RWPE2 (cell line): ENCODE measurements around the gene PCDHB2.
"Not testable (repeated sequence)": the region's sequence is repeated elsewhere in the genome, so short reads cannot be mapped to it uniquely, and the experiment has no call there.

Source experiments
- ATAC-seq: fragments of 200-7000 bp; cut with Tn5 transposase; 3 replicates; pipeline ENCODE4 v1.9.1; 2021; ENCODE audit warnings: low read depth
- DNase-seq: peaks from one replicate; pipeline ENCODE4 v3.0.0-alpha.2; 2020; ENCODE audit warnings: low spot score
- H3K27ac ChIP-seq: fragments of 450-650 bp; 2 replicates; pipeline ENCODE4 v1.5.1; 2017; ENCODE audit warnings: mild to moderate bottlenecking; ENCODE audit not compliant: poor library complexity, severe bottlenecking
- H3K27me3 ChIP-seq: fragments of 250-450 bp; sonication (Bioruptor Pico); 2 replicates; pipeline ENCODE4 v1.5.1; 2021; ENCODE audit warnings: mild to moderate bottlenecking, moderate library complexity; ENCODE audit not compliant: insufficient read depth, poor library complexity, severe bottlenecking
- H3K36me3 ChIP-seq: fragments of 250-450 bp; sonication (Bioruptor Pico); 2 replicates; pipeline ENCODE4 v1.5.1; 2020; ENCODE audit warnings: low read depth, mild to moderate bottlenecking, moderate library complexity
- H3K4me1 ChIP-seq: fragments of 250-450 bp; sonication (Bioruptor Pico); 2 replicates; pipeline ENCODE4 v1.5.1; 2021; ENCODE audit warnings: mild to moderate bottlenecking, moderate library complexity; ENCODE audit not compliant: insufficient read depth, poor library complexity, severe bottlenecking
- H3K4me3 ChIP-seq: fragments of 250-450 bp; sonication (Bioruptor Pico); 2 replicates; pipeline ENCODE4 v1.5.1; 2021; ENCODE audit warnings: mild to moderate bottlenecking, moderate library complexity; ENCODE audit not compliant: severe bottlenecking
- H3K9me3 ChIP-seq: fragments of 250-450 bp; sonication (Bioruptor Pico); 2 replicates; pipeline ENCODE4 v1.5.1; 2021; ENCODE audit warnings: mild to moderate bottlenecking, moderate library complexity; ENCODE audit not compliant: severe bottlenecking
- TF ChIP-seq, protein P1 (sequence below): fragments of 450-650 bp; IDR thresholded peaks from one replicate; pipeline ENCODE4 v1.5.1; 2017; ENCODE audit warnings: mild to moderate bottlenecking, moderate library complexity; ENCODE audit not compliant: poor library complexity, severe bottlenecking

The PCDHB2 gene

DNA sequence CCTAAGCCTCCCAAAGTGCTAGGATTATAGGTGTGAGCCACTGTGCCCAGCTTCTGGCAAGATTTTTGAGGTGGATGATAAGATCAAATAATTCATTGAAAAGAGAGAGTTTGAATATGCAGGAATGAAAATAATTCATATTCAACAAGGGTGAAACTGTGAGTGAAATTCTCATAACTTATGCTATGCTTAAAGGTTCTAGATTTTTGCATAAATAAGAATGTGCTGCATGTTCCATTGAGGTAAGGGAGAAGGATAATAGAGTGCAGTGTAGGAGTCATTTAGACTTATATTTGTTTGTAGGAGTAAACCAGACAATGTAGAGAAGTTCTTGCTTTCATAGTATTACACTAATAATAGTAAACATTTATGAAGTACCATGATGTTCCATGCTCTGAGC is 12.2 kb upstream of the PCDHB2 start:
- peaks cover 25% of the 10 kb centered on the region for H3K27me3 ChIP-seq
- no peak overlapping the region for H3K4me3 ChIP-seq
- DNase-seq: no peak
- H3K4me1 ChIP-seq: no peaks in the 10 kb centered on the region
- peaks cover 2% of the 10 kb centered on the region for H3K9me3 ChIP-seq
- no peaks in the 10 kb centered on the region for H3K36me3 ChIP-seq
- TF ChIP-seq, protein P1, sequence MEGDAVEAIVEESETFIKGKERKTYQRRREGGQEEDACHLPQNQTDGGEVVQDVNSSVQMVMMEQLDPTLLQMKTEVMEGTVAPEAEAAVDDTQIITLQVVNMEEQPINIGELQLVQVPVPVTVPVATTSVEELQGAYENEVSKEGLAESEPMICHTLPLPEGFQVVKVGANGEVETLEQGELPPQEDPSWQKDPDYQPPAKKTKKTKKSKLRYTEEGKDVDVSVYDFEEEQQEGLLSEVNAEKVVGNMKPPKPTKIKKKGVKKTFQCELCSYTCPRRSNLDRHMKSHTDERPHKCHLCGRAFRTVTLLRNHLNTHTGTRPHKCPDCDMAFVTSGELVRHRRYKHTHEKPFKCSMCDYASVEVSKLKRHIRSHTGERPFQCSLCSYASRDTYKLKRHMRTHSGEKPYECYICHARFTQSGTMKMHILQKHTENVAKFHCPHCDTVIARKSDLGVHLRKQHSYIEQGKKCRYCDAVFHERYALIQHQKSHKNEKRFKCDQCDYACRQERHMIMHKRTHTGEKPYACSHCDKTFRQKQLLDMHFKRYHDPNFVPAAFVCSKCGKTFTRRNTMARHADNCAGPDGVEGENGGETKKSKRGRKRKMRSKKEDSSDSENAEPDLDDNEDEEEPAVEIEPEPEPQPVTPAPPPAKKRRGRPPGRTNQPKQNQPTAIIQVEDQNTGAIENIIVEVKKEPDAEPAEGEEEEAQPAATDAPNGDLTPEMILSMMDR: no peak
- no peak overlapping the region for H3K27ac ChIP-seq
- no peak for ATAC-seq

DNA sequence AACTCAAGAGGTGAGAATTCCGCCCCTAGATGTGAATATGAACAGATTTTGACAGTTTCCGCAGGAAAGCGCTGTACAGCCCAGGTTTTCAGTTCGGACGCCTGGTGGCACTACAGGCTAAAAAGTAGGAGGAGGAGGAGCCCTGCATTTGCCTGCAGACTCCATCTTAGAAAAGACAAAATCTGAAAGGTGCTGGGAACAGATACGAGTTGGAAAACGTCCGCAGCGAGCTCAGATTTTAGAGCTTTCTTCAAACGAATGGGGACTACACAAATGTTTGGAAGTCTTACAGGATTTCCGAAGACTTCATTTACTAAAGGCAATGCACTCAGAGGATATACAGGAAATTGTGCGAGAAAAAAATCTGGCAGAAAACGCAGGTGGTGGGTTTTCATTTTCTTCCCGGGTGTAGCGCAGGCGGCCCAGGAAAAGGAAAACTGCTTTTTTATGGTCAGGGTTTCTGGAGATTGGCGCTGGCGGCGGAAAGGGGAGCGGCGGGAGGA is 9.9 kb upstream of the PCDHB2 start:
- Histone ChIP-seq H3K4me1 (no peaks in the 10 kb centered on the region), H3K27me3 (peaks cover 12% of the 10 kb centered on the region), H3K36me3 (no peaks in the 10 kb centered on the region), H3K27ac (no peak overlapping the region), H3K4me3 (peak overlapping the region; percentile 33), H3K9me3 (no peaks in the 10 kb centered on the region)
- TF ChIP-seq, protein P1: peak; percentile 97
- DNase-seq (no peak), ATAC-seq (peak; percentile 99)

DNA sequence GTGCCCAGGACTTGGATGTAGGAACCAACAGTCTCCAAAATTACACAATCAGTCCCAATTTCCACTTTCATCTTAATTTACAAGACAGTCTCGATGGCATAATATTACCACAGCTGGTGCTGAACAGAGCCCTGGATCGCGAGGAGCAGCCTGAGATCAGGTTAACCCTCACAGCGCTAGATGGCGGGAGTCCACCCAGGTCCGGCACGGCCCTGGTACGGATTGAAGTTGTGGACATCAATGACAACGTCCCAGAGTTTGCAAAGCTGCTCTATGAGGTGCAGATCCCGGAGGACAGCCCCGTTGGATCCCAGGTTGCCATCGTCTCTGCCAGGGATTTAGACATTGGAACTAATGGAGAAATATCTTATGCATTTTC is 837 bp downstream of the PCDHB2 start:
- Histone ChIP-seq H3K4me3 (peak overlapping the region; percentile 29), H3K27me3 (peaks cover 39% of the 10 kb centered on the region), H3K27ac (no peak overlapping the region), H3K36me3 (no peaks in the 10 kb centered on the region), H3K4me1 (no peaks in the 10 kb centered on the region), H3K9me3 (peaks cover 18% of the 10 kb centered on the region)
- no peak for ATAC-seq
- no peak for DNase-seq
- TF ChIP-seq, protein P1: no peak

DNA sequence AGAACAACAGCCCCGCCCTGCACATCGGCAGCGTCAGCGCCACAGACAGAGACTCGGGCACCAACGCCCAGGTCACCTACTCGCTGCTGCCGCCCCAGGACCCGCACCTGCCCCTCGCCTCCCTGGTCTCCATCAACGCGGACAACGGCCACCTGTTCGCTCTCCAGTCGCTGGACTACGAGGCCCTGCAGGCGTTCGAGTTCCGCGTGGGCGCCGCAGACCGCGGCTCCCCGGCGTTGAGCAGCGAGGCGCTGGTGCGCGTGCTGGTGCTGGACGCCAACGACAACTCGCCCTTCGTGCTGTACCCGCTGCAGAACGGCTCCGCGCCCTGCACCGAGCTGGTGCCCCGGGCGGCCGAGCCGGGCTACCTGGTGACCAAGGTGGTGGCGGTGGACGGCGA is 1.8 kb downstream of the PCDHB2 start:
- Histone ChIP-seq H3K9me3 (peaks cover 18% of the 10 kb centered on the region), H3K27me3 (peaks cover 48% of the 10 kb centered on the region)
- not testable (repeated sequence) for DNase-seq, H3K27ac ChIP-seq, ATAC-seq, H3K4me1 ChIP-seq, H3K4me3 ChIP-seq, H3K36me3 ChIP-seq

DNA sequence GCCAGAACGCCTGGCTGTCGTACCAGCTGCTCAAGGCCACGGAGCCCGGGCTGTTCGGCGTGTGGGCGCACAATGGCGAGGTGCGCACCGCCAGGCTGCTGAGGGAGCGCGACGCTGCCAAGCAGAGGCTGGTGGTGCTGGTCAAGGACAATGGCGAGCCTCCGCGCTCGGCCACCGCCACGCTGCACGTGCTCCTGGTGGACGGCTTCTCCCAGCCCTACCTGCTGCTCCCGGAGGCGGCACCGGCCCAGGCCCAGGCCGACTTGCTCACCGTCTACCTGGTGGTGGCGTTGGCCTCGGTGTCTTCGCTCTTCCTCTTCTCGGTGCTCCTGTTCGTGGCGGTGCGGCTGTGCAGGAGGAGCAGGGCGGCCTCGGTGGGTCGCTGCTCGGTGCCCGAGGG is 2.2 kb downstream of the PCDHB2 start:
- not testable (repeated sequence) for ATAC-seq, H3K4me3 ChIP-seq, H3K27ac ChIP-seq, DNase-seq, H3K36me3 ChIP-seq, H3K4me1 ChIP-seq
- Histone ChIP-seq H3K9me3 (peaks cover 21% of the 10 kb centered on the region), H3K27me3 (peaks cover 48% of the 10 kb centered on the region)

DNA sequence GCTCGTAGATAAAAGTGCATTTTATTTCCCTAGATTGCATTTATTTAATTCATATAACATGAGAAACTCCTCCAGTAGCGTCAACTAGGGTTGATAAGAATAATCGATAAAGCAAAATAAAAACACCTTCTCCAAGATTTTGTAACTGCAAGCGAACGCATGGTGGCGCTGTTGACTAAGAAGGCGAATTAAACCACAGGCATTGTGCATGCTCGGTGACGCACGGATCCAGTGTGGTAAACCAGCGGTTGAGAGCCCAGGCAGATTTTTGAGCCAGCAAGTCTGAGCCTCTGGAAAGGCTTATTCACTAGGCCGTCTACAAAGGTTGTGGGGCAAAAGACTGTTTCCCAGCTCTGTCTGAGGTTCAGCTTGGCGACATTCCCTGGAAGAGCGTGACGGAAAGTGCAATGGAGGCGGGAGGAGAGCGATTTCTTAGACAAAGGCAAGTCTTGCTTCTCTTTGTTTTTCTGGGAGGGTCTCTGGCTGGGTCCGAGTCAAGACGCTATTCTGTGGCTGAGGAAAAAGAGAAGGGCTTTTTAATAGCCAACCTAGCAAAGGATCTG is 5.9 kb downstream of the PCDHB2 start, which contains the start of gene PCDHB3:
Gene PCDHB3, plus strand, starts transcription at position 231 of the 563 bp plus-strand sequence. Its CDS starts 177 bp downstream, at position 408.
- H3K27ac ChIP-seq: no peak within 1 kb of the TSS
- ATAC-seq: peak; percentile 72
- TF ChIP-seq, protein P1: peak; percentile 71
- H3K36me3 ChIP-seq: no peaks in the 10 kb centered on the region
- peaks cover 39% of the 10 kb centered on the region for H3K27me3 ChIP-seq
- DNase-seq: no peak
- peak within 1 kb of the TSS; percentile 13 for H3K4me3 ChIP-seq
- H3K4me1 ChIP-seq: no peaks in the 10 kb centered on the region
- peaks cover 3% of the 10 kb centered on the region for H3K9me3 ChIP-seq
